Astrocyte of the spinal cord (primary cell): ENCODE results near the gene SPATA1.
A peak's percentile ranks its signal among the peaks of the same experiment; 100 is the strongest.

Experiments used
- DNase-seq: peaks from one replicate; pipeline ENCODE4 v3.0.0; 2011; ENCODE audit warnings: low read depth, low spot score
- H3K4me3 ChIP-seq: 2 replicates; pipeline ENCODE4 v1.5.1; 2011; ENCODE audit warnings: low read depth, mild to moderate bottlenecking, low read length, moderate library complexity
- CTCF ChIP-seq: IDR thresholded peaks from 2 replicates; pipeline ENCODE4 v1.5.1; 2012; ENCODE audit warnings: low read depth, mild to moderate bottlenecking, low read length, inconsistent platforms
- in situ Hi-C: cut with HindIII; loops from 2 replicates; pipeline ENCODE4 v1.10.0; 2017; ENCODE audit warnings: low sequenced_read_pairs

SPATA1 gene

DNA sequence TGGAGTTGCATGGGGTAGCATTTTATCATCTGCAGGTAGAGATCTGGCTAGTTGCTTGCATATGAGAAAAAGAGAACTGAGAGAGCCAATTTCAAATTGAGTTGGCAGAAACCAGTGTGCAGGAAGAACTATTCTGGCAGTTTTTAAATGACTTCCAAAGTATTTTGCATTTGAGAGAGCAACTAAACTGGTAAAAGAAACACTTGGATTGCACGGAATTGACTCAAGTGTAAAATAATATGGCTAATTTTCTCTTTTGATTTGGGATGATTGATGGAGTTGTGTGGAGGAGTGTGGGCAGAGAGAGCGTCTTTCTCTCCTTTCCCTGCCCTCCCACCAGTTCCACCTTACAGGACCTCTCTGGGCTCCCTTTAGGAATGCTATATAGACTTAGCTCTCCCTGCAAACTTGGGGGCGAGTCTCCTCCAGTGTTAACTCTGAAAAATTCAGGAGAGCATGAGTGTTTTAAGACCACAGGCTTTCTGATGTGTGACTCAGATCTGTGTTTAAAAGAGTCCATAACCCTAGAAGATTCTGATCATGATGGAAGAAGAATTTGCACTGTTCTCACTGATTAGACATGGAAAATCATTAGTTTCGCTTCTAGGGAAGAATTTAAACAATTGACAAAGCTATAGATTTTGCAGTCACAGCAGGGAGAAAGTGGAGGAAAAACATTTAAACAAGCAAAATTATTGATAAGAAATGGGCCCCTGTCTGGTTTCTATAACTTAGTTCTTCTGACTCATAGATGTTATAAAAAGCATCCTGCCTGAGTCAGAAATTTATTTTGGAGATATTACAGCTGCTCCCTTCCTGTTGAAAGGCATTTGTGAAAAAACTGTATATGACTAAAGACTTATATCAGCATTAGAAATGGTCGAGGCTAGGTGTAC lies 92.9 kb downstream of the SPATA1 start:
- in situ Hi-C loops, result no loop called here
- peak; percentile 94 for DNase-seq
- no peak for TF ChIP-seq CTCF
- H3K4me3 ChIP-seq, result no peak overlapping the region

GRCh38 chr1:84600796-84601195 lies 94.6 kb downstream of the SPATA1 start:
- in situ Hi-C loops, result no loop called here
- no peak overlapping the region for H3K4me3 ChIP-seq
- no peak for DNase-seq
- no peak for TF ChIP-seq CTCF

- peak; percentile 54 for DNase-seq
- no peak overlapping the region for H3K4me3 ChIP-seq
- no peak for TF ChIP-seq CTCF
- in situ Hi-C loops, result no loop called here
These were observed 97.0 kb downstream of the SPATA1 start for GRCh38 chr1:84603223-84603622.

DNA sequence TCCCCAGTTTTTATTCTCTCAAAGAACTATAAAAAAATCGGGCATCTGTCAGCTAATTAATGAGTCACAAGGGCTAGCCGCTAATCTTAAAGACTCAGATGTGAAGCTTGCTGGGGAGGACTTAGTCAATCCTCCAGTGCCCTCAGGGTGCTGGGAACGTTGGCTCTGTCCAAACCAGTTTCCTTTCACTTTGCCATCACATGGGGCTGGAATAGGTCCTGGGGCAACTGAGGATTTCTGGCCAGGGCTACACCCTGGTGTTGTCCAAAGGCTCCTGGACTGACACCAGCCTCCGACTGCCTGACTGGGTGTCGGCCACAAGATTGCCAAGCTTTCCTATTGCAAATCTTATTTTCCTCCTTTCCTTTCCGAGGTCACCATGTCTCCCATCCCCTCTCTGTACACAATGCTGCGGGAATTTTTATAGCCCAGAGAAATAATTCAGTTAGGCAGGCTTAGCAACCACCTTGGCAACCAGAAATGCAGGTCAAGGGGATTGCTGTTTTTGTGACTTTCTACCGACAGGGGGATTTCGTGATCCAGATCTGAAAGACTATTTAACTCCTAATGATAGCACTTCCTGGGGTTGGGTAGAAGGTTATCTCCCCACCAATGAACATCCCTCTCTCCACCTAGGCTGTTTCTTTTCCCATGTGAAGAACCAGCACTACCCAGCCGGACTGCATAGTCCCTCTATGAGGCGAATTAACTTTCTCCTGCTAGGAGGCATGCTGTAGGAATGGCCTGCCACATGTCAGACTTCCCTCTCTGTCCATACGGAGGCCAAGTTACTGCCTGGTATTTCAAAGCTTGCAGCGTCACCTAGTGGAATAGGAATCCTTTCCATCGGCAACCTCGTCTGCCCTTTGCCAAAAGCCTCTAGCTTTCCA lies 98.0 kb downstream of the SPATA1 start:
- in situ Hi-C loops, result no loop called here
- no peak overlapping the region for H3K4me3 ChIP-seq
- DNase-seq, result peak; percentile 83
- peak; percentile 46 for TF ChIP-seq CTCF

DNA sequence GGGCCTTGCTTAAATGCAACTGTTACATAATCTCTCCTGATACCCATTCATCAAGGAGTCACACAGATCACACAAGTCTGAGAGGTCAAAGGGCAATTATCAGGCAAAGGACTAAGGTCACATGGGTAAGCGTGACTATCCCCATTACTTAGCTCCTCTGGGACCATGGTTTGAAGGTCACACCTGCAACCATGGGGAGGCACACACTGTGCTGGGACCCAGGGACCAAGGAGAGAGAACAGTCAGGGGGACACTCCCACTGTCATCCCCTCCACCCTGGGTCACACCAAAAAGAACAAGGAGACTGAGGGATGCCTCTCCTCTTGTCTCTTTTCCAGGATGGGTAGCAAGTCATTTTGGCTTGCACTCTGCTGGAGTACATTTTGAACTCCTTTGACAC lies 99.0 kb downstream of the SPATA1 start:
- TF ChIP-seq CTCF, result no peak
- no peak for DNase-seq
- in situ Hi-C loops, result no loop called here
- H3K4me3 ChIP-seq, result no peak overlapping the region

- no peak overlapping the region for H3K4me3 ChIP-seq
- DNase-seq, result no peak
- in situ Hi-C loops, result no loop called here
- no peak for TF ChIP-seq CTCF
These were observed 100.8 kb downstream of the SPATA1 start for GRCh38 chr1:84606977-84607376.
